Ovary (tissue), 9 donors: ENCODE results near the gene ZC3H7B. TPM values are rescaled to one million over a fixed set of nuclear protein-coding genes. Genes with fewer than 3 reads are reported as not detected.

Source experiments
- DNase-seq, 5 donors: peaks; one replicate each; pipeline ENCODE4 v3.0.0-alpha.2; 2019 to 2020
- H3K27ac ChIP-seq, 2 donors: fragments of 200-600 bp; one replicate each; pipeline versions ENCODE4 v1.5.1 to v1.8.0; 2019 to 2022
- H3K27me3 ChIP-seq: fragments of 200-600 bp; one replicate; pipeline ENCODE4 v1.8.0; 2022
- H3K36me3 ChIP-seq: fragments of 200-600 bp; sonication (generic); one replicate; pipeline ENCODE4 v1.5.1; 2019
- H3K4me1 ChIP-seq: one replicate; pipeline ENCODE4 v1.8.1; 2013; ENCODE audit warnings: mild to moderate bottlenecking, moderate library complexity; ENCODE audit not compliant: insufficient read depth
- H3K4me3 ChIP-seq: fragments of 200-600 bp; sonication (generic); one replicate; pipeline ENCODE4 v1.5.1; 2017
- H3K9me3 ChIP-seq, 2 donors: fragments of 200-600 bp in 1 of 2; sonication (generic) in 1 of 2; one replicate each; pipeline versions ENCODE4 v1.5.1 to v1.8.1; 2013 to 2019; ENCODE audit warnings: mild to moderate bottlenecking in 1 of 2, moderate library complexity in 1 of 2
- EP300 ChIP-seq: sonication (generic); formaldehyde crosslinking; IDR thresholded peaks from one replicate; pipeline ENCODE4 v1.6.1; 2017; ENCODE audit warnings: antibody characterized with exemption
- POLR2A ChIP-seq: fragments of 450-650 bp; IDR thresholded peaks from one replicate; pipeline ENCODE4 v1.6.1; 2017; ENCODE audit warnings: antibody characterized with exemption, mild to moderate bottlenecking, moderate library complexity
- WGBS, 3 donors: extraction: QIAGEN DNeasy Blood & Tissue Kit in 1 of 3; methylation state at CpG; one replicate each; pipeline versions ENCODE4 v1.1.5 to v1.1.7; 2013 to 2017; 5-methylcytosine and 5-hydroxymethylcytosine counted together
- intact Hi-C, 4 donors: fragments of 100-400 bp; cut with DNase I; formaldehyde crosslinking; loops; one replicate each; pipeline versions ENCODE4 v1.11.0 to v1.15.1; 2022 to 2023
- polyA plus RNA-seq, 2 donors: library from polyadenylated mRNA; stranded (reverse); fragments of 200-250 nt in 1 of 2; fragments of 350-450 nt in 1 of 2; fragmentation: Illumina TruSeq in 1 of 2; extraction: RNeasy Lipid Tissue Mini Kit (QIAGEN cat#74804) in 1 of 2; gene quantifications; one replicate each; pipeline ENCODE4 v1.2.3, GENCODE V29; 2013 to 2014
- total RNA-seq, 7 donors: library from RNA; depleted of rRNA in 2 of 7; stranded (reverse); fragments of >200 nt in 2 of 7; fragmentation: NEBNext Ultra II Directional in 3 of 7; extraction: Animal tissue kit (Norgen Biotek cat#: 25700) in 3 of 7; gene quantifications; one replicate each; pipeline versions ENCODE4 v1.1.0 to v1.2.4, GENCODE V29; 2016 to 2023
- TF ChIP-seq, protein P1 (sequence below), 3 donors: fragments of 450-650 bp in 2 of 3; fragments of 200-600 bp in 1 of 3; IDR thresholded peaks; one replicate each; pipeline versions ENCODE4 v1.5.1 to v1.8.0; 2016 to 2022; ENCODE audit warnings: antibody characterized with exemption in 3 of 3, mild to moderate bottlenecking in 1 of 3
- donor health status: DM: no; HTN: no; CAD: no; lungs with moderate emphysema.
- donor health status: DM: no; HTN: no; CAD: no.
- donor health status: Bipolar disorder and iron deficiency.
- donor health status: DM: yes; HTN: yes; CAD: no.
- donor health status: DM: no; HTN: no; CAD: no.
- donor health status: DM: yes; HTN: yes; CAD: no.

The ZC3H7B gene
- total and polyA plus RNA-seq, 9 donors: 27.3 to 96.5 (median 73.2) TPM

DNA sequence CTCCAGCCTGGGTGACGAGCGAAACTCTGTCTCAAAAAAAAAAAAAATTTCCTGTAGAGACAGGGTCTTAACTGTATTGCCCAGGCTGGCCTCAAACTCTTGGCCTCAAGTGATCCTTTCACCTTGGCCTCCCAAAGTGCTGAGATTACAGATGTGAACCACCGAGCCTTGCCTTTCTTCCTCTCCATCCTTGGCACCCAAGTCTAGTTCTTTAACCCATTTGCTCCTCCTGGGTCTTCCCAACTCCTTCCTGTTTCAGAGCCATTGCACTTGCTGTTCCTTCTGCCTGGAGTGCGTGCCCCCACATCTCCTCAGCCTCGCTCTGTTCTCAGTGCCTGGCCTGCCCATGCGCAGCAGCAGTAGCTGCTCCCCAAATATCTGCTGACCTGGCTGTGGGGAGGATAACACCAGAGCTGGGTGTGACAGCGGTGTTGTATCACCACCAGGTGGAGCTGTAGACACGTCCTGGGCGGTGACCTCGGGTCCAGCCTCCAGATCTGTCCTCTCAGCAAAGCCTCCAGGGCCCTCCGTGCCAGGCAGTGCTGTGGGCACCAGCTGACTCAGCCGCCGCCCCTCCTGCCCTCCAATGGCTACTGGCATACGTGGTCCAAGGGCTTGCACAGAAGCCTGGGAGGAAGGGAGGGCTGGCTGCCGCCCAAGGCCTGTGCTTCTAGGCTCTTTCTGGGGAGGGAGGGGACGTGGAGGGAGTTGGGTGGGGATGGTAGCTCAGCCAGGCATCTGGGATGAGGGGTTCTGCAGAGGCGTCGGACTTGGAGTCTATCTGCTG lies 102.4 kb downstream of the ZC3H7B start:
- no peaks in the 10 kb centered on the region for H3K27me3 ChIP-seq
- H3K36me3 ChIP-seq: no peaks in the 10 kb centered on the region
- H3K4me3 ChIP-seq: no peak overlapping the region
- H3K4me1 ChIP-seq: peaks cover 11% of the 10 kb centered on the region
- intact Hi-C loops: loop anchor here (2.0 to 5.0 kb wide), 4 partner anchors 67 to 194 kb away; no protein-coding TSS in a partner anchor
- peak; percentile 86 to 87 (median 86) for DNase-seq
- H3K9me3 ChIP-seq: no peaks in the 10 kb centered on the region
- H3K27ac ChIP-seq: no peak overlapping the region
- 12 to 15% (median 13%) methylated on average over 16 to 18 of the region's 18 CpGs for whole genome bisulfite sequencing, 3 donors
- TF ChIP-seq POLR2A: no peak
- TF ChIP-seq, protein P1, sequence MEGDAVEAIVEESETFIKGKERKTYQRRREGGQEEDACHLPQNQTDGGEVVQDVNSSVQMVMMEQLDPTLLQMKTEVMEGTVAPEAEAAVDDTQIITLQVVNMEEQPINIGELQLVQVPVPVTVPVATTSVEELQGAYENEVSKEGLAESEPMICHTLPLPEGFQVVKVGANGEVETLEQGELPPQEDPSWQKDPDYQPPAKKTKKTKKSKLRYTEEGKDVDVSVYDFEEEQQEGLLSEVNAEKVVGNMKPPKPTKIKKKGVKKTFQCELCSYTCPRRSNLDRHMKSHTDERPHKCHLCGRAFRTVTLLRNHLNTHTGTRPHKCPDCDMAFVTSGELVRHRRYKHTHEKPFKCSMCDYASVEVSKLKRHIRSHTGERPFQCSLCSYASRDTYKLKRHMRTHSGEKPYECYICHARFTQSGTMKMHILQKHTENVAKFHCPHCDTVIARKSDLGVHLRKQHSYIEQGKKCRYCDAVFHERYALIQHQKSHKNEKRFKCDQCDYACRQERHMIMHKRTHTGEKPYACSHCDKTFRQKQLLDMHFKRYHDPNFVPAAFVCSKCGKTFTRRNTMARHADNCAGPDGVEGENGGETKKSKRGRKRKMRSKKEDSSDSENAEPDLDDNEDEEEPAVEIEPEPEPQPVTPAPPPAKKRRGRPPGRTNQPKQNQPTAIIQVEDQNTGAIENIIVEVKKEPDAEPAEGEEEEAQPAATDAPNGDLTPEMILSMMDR (IDR thresholded peaks at IDR 0.05): peak; percentile 93 to 97 (median 97)

DNA sequence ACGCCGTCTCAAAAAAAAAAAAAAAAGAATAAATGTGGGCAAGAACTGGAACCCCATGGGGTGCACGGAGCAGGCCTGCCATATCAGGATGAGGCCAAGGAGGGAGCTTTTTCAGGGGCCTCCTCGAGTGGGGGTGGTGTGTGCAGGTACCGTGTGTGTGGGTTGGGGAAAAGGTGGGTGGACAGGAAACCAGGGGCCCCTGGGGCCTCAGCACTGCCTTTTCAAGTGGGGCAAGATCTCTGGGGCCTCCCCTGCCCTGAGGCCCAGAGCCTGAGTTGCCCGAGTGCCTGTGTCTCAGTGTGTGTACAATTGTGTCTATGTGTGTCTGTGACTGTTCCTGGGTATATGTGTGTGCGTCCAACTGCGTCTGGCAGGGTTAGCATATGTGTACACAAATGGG lies 104.3 kb downstream of the ZC3H7B start:
- Histone ChIP-seq H3K36me3 (no peaks in the 10 kb centered on the region), H3K27ac (no peak overlapping the region), H3K27me3 (no peaks in the 10 kb centered on the region), H3K9me3 (no peaks in the 10 kb centered on the region), H3K4me1 (peaks cover 11% of the 10 kb centered on the region), H3K4me3 (no peak overlapping the region)
- TF ChIP-seq EP300: no peak
- TF ChIP-seq POLR2A: no peak
- TF ChIP-seq, protein P1 (IDR thresholded peaks at IDR 0.05): no peak
- no peak for DNase-seq
- 86 to 91% (median 87%) methylated on average over 8 of the region's 8 CpGs for WGBS, 3 donors
- intact Hi-C loops: no loop called here

DNA sequence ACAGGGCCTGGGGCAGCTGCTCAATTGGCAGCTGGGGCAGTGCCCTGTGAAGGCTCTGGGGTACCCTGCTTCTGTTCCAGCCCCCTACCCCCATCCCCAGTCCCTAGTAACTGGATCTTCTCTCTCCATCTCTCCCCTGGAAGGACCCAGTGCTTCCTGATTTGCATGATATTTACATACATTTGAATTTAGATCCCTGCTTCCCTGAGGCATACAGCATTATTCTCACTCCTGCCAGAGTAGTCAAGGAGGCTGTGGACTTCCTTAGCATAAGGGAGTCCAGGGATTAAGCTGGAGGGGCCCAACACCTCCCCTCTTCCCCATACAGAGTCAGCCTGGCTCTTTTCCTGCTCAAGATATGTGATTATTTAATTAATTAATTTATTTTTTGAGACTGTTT lies 105.1 kb downstream of the ZC3H7B start:
- Histone ChIP-seq H3K9me3 (no peaks in the 10 kb centered on the region), H3K4me1 (peaks cover 14% of the 10 kb centered on the region), H3K36me3 (no peaks in the 10 kb centered on the region), H3K4me3 (no peak overlapping the region), H3K27me3 (no peaks in the 10 kb centered on the region), H3K27ac (no peak overlapping the region)
- TF ChIP-seq POLR2A (no peak), EP300 (no peak)
- TF ChIP-seq, protein P1 (IDR thresholded peaks at IDR 0.05): no peak
- no peak for DNase-seq
- intact Hi-C loops: loop anchor here in 1 of 4 donors (2.0 kb wide), 1 partner anchor 110 kb away; no protein-coding TSS in a partner anchor

DNA sequence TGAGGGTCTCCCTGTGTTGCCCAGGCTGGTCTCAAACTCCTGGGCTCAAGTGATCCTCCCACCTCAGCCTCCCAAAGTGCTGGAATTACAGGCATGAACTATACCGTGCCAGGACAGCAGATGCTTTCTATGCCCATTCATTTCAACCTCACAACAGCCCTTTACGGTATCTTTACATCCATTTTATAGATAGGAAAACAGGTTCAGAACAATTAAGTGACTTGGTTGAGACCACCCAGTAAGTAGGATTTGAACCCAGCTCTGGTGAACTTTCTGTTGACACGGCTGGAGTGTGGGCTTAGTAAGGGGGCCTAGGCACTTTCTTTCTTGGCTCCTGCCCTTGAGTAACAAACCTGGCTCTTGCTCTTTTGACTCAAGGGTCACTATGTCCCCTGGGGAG lies 106.1 kb downstream of the ZC3H7B start:
- intact Hi-C loops: loop anchor here in 1 of 4 donors (2.0 kb wide), 1 partner anchor 109 kb away; no protein-coding TSS in a partner anchor
- DNase-seq: no peak
- no peak overlapping the region for H3K4me3 ChIP-seq
- H3K36me3 ChIP-seq: no peaks in the 10 kb centered on the region
- WGBS, 3 donors: 77 to 87% (median 78%) methylated on average over 3 of the region's 3 CpGs
- no peaks in the 10 kb centered on the region for H3K9me3 ChIP-seq
- H3K27me3 ChIP-seq: no peaks in the 10 kb centered on the region
- H3K4me1 ChIP-seq: peaks cover 8% of the 10 kb centered on the region
- H3K27ac ChIP-seq: no peak overlapping the region
- TF ChIP-seq EP300 (no peak), POLR2A (no peak)
- TF ChIP-seq, protein P1 (IDR thresholded peaks at IDR 0.05): no peak
